Hippocampal formation (tissue), 2 donors: ENCODE results near the gene NBAS.

ENCODE experiments used
- DNase-seq, 2 donors: peaks; one replicate each; lab custom pipeline; 2025; lab: John Stamatoyannopoulos, UW

NBAS gene

DNA sequence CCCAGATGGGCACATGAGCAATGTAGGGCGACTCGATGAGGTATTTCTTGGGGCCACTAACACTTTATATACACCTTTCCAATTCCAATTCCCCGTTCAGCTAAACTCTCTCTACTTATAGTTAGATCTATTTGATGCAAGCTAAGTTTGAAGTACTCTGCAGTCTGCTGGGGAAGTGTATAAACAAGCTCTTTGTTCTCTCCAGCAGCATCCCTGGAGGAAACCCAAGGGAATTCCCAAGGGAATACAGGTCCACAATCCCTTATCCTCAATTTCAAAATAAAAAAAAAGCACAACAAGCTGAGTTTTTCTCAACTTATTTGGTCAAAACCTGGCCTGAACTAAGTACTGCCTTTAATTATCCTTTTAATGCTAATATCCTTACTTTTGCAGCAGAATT, 433.3 kb downstream of the NBAS start:
- DNase-seq = no peak

DNA sequence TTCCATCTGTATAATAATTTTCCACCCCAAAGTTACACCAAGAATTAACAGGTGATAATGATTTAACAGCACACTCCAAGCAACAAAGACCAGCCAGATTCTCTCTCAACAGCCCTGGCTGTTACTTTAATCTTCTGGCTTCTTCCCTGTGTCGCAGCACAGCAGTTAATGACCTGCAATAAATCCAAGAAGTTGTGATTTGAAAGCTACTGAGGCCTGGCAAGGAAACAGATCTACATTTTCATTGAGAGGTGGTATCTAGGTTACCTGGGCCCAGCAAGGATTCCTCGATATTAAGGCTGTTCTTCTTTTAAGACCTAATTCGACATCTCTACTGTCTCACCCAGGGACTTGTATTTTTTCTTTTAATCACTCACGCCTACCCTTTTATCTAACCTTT, 433.8 kb downstream of the NBAS start:
- no peak for DNase-seq

DNA sequence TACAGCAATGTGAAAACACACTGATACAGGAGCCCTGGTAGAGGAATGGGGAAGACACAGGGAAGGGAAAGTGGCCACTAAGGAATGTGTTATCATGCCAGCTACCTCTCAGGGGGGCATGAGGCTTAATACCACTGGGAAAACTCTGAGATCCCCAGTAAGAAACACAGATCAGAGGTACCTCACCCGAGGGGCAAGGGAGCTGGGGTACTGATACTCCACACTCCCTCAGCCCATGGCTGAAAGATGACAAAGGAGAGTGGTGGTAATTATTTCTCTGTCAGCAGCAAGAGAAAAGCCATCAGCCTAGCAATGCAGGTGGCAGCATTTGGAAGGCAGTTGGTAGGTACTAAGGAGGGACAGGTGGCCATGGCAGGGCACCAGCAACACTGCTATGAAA, 434.8 kb downstream of the NBAS start:
- DNase-seq = no peak

DNA sequence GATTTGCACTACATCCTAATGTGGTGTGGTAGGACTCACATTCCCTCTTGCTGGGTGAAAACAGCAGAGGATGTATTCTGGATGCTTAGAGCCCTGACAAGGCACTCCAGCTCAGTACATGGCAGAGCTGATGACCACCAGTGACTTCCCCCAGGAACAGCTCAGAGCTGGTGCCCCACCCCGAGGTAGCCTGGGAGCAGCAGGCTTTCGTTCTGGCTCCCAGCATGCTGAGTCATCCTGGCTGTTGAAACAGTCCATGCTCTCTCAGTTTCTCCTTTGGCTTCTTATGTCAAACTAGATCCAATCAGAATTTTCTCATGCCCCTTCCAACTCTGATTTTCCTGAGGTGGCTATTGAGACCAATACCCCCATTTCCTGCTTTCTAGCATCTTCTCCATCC, 438.2 kb downstream of the NBAS start:
- no peak for DNase-seq

DNA sequence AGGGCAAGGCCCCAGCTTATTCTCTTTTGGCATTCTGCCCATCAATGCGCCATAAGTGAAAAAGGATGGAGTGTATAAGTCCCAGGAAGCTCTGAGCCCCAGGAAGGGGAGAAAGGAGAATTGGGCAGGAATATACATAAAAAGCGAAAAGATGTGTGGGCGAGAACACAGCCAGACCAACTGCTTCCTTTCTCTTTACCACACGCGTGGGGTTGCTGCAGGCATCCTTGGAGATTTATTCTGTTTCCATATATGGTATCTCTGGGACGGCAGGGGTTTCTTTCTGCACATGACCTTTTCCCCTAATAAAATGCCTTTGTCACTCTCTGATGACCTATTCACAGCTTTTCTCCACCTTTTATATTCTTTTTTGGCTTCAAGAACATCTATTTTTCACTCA, 440.5 kb downstream of the NBAS start:
- DNase-seq = peak in 1 of 2 donors; percentile 6

DNA sequence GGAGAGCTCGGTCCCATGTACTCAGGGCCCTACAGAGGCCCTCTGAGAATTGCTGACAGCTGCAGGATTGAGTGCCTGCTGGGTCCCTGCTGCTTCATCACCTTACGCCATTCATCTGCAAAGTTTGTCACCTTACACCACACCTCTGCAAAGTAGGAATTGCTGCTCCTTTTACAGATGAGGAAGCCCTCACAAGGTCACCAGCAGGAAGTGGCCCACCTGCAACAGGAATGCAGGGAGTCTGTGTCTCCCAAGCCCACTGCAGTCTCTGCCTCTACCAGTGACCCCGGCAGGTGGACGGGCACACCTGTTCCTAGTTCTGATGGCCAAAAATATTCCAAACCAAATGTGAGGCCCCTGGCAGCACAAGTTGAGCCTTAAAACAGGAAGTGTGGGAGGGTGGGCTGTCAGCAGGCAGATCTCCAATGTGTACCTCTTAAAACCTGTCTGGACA, 441.4 kb downstream of the NBAS start:
- DNase-seq = no peak

DNA sequence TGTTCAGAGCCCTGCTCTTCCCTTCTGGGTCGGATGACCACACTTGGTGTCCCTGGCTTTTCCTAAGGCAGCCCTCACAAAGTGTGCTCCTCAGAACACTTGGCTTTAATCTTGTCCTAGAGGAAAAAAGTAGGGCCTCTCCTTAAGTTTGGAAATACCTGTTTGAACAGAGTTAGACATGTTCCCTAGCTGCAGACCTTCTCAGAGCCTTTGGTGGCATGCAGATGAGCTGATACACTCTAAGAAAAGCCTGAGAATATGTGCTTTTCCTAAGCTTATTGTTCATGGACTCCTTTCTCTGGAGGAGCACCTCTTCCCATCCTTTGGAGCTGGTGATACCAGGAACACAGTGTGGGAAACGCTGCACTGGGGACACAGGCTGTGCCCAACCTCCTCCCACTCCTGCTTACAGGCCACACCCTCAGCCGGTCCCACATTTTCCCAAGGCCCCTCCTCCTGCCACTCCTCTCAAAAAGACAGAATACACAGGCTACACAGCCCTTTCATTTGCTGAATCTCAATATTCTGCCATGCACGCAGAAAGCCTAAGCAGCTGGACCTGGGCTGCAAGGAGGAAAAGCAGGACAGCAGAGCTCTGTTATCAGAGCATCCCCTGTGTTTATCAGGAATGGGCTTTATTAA, 443.6 kb downstream of the NBAS start:
- no peak for DNase-seq
